Measurements from ENCODE around the gene ATG16L1. TPM values are rescaled to one million over a fixed set of nuclear protein-coding genes. Genes with fewer than 3 reads are reported as not detected.

ATG16L1 gene
- total and polyA plus RNA-seq, 2 donors (not counting 3 experiments of a cell fraction or from before 2014, with no cell fraction given): 18.1 to 29.8 TPM

- ChIA-PET CTCF (no interaction called here), POLR2A (no interaction called here)
- H3K9me3 ChIP-seq (replicated peaks; ENCODE audit: control insufficient read depth, insufficient read depth, low read length): no peaks in the 10 kb centered on the region
- H3K27me3 ChIP-seq (ENCODE audit: control insufficient read depth in 2 of 2, insufficient read depth in 2 of 2, low read length in 2 of 2): no peaks in the 10 kb centered on the region
- H3K27ac ChIP-seq (ENCODE audit: insufficient read depth, low read depth, low read length): no peak overlapping the region
- no peaks in the 10 kb centered on the region for H3K36me3 ChIP-seq (ENCODE audit: control insufficient read depth in 2 of 2, extremely low read depth in 1 of 2, insufficient read depth in 2 of 2, low read length in 2 of 2)
- no peak overlapping the region for H3K4me2 ChIP-seq (ENCODE audit: insufficient read depth, low read length)
- H4K20me1 ChIP-seq (replicated peaks; ENCODE audit: control insufficient read depth, extremely low read depth, insufficient read depth, low read length): no peaks in the 10 kb centered on the region
- no peak overlapping the region for H3K9ac ChIP-seq (replicated peaks; ENCODE audit: extremely low read depth, insufficient read depth, low read length)
- TF ChIP-seq POLR2AphosphoS5 (IDR thresholded peaks at IDR 0.05; ENCODE audit: insufficient read depth, low read depth, low read length) (no peak), EZH2 (IDR thresholded peaks at IDR 0.05; ENCODE audit: borderline replicate concordance, low read depth, low read length, severe bottlenecking) (no peak), CTCF (IDR thresholded peaks at IDR 0.05; ENCODE audit: extremely low read depth in 1 of 2, insufficient read depth in 1 of 2, low read depth in 1 of 2, low read length in 2 of 2) (no peak), POLR2A (IDR thresholded peaks at IDR 0.05; ENCODE audit: low read depth, low read length) (no peak), JUN (IDR thresholded peaks at IDR 0.05; ENCODE audit: borderline replicate concordance, insufficient read depth, insufficient read length, low read depth) (no peak), MAX (IDR thresholded peaks at IDR 0.05; ENCODE audit: insufficient read depth, insufficient read length) (no peak), GATA2 (IDR thresholded peaks at IDR 0.05; ENCODE audit: insufficient read depth, insufficient read length, low read depth, low read length) (no peak), FOS (IDR thresholded peaks at IDR 0.05; ENCODE audit: borderline replicate concordance, insufficient read depth, low read length) (no peak), MYC (IDR thresholded peaks at IDR 0.05; ENCODE audit: low read depth, low read length) (no peak)
- H3K79me2 ChIP-seq (ENCODE audit: control insufficient read depth, insufficient read depth, low read length): no peaks in the 10 kb centered on the region
- H2AFZ ChIP-seq (ENCODE audit: low read depth, low read length): no peak overlapping the region
- no peak for DNase-seq (ENCODE audit: low read depth, low spot score)
- intact Hi-C loops (cut with micrococcal nuclease): no loop called here
- H3K4me3 ChIP-seq (replicated peaks in 1 of 3; ENCODE audit: insufficient read depth in 1 of 3, low read depth in 1 of 3, low read length in 3 of 3): no peak overlapping the region
- dilution Hi-C loops (cut with MboI; ENCODE audit: extremely low pct_ligation_motif_present, low sequenced_read_pairs): no loop called here
- no peaks in the 10 kb centered on the region for H3K9me1 ChIP-seq (replicated peaks; ENCODE audit: control insufficient read depth, extremely low read depth, insufficient read depth, low read length)
- H3K4me1 ChIP-seq (ENCODE audit: control insufficient read depth, extremely low read depth, insufficient read depth, low read length): no peaks in the 10 kb centered on the region
- no peak for FAIRE-seq
- BruUV-seq (replicated peaks): no TSS peak
These were observed 14.5 kb upstream of the ATG16L1 start for GRCh38 chr2:233236820-233237589.
